MM.1S (cell line): ENCODE measurements around the gene RABL3.

ENCODE experiments used
- DNase-seq: peaks from one replicate; pipeline ENCODE4 v3.0.0-alpha.2; 2015
- H2AFZ ChIP-seq: fragments of 300-600 bp; sonication (generic); 2 replicates; pipeline ENCODE4 v1.6.0; 2016; ENCODE audit warnings: antibody characterized with exemption, low read length
- H3F3A ChIP-seq: fragments of 300-600 bp; sonication (generic); 2 replicates; pipeline ENCODE4 v1.6.1; 2016; ENCODE audit warnings: mild to moderate bottlenecking, antibody characterized with exemption, low read length, moderate library complexity, mixed read lengths; ENCODE audit not compliant: insufficient read depth
- H3K27ac ChIP-seq: fragments of 300-600 bp; sonication (generic); 2 replicates; pipeline ENCODE4 v1.5.1; 2016; ENCODE audit warnings: mild to moderate bottlenecking, low read length
- H3K27me3 ChIP-seq: fragments of 300-600 bp; sonication (generic); replicated peaks from 2 replicates; pipeline ENCODE4 v1.6.0; 2016; ENCODE audit warnings: low read length; ENCODE audit not compliant: insufficient read depth
- H3K36me3 ChIP-seq: fragments of 300-600 bp; sonication (generic); replicated peaks from 2 replicates; pipeline ENCODE4 v1.6.1; 2016; ENCODE audit warnings: mild to moderate bottlenecking, low read length, mixed read lengths; ENCODE audit not compliant: insufficient read depth
- H3K4me1 ChIP-seq: fragments of 300-600 bp; sonication (generic); 2 replicates; pipeline ENCODE4 v1.6.1; 2016; ENCODE audit warnings: low read length, mixed read lengths
- H3K4me2 ChIP-seq: fragments of 300-600 bp; sonication (generic); 2 replicates; pipeline ENCODE4 v1.6.0; 2016; ENCODE audit warnings: low read depth, low read length
- H3K4me3 ChIP-seq: fragments of 300-600 bp; sonication (generic); 2 replicates; pipeline ENCODE4 v1.5.1; 2016; ENCODE audit warnings: low read length, mixed read lengths
- H3K79me2 ChIP-seq: fragments of 300-600 bp; sonication (generic); 2 replicates; pipeline ENCODE4 v1.6.1; 2016; ENCODE audit warnings: mixed run types, low read length, mixed read lengths
- H3K9ac ChIP-seq: fragments of 300-600 bp; sonication (generic); 2 replicates; pipeline ENCODE4 v1.6.1; 2016; ENCODE audit warnings: low read length, mixed read lengths
- H3K9me2 ChIP-seq: fragments of 300-600 bp; sonication (generic); replicated peaks from 2 replicates; pipeline ENCODE4 v1.6.1; 2016; ENCODE audit warnings: mild to moderate bottlenecking, low read length, mixed read lengths; ENCODE audit not compliant: insufficient read depth
- H3K9me3 ChIP-seq: fragments of 300-600 bp; sonication (generic); replicated peaks from 2 replicates; pipeline ENCODE4 v1.6.1; 2016; ENCODE audit warnings: mild to moderate bottlenecking, low read length, mixed read lengths; ENCODE audit not compliant: insufficient read depth
- H4K20me1 ChIP-seq: fragments of 300-600 bp; sonication (generic); 2 replicates; pipeline ENCODE4 v1.6.1; 2016; ENCODE audit warnings: mild to moderate bottlenecking, low read length, moderate library complexity, mixed read lengths; ENCODE audit not compliant: insufficient read depth
- EZH2 ChIP-seq: fragments of 300-600 bp; sonication (generic); optimal IDR thresholded peaks from 2 replicates; pipeline ENCODE3; 2017; ENCODE audit warnings: low read depth, mild to moderate bottlenecking, antibody characterized with exemption, low read length, mixed read lengths
- EZH2phosphoT487 ChIP-seq: fragments of 300-600 bp; sonication (generic); IDR thresholded peaks from 2 replicates; pipeline ENCODE4 v1.6.1; 2018; ENCODE audit warnings: antibody characterized with exemption, low read length
- TF ChIP-seq, protein P1 (sequence below): fragments of 300-600 bp; sonication (generic); IDR thresholded peaks from 2 replicates; pipeline ENCODE4 v1.5.1; 2016; ENCODE audit warnings: antibody characterized with exemption, low read length, mixed read lengths

Gene RABL3

DNA sequence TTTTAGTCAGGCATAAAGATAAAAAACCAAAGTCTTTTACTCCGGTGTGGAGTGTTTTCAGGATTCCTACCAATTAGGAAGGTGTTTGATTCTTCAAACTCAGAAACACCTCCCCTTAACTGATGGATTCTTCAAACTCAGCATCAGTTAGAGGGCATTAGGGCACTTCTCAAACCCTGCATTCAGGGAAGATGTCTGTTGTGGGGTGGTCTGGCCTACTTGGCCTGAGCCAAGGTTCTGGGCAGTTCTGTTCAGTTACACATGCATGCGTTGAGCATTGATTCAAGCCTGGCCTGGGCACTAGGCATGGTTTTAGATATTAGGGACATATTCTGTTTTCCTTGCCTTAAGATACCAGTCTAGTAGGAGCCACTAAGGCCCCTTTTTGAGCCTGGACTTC is 61.3 kb downstream of the RABL3 start:
- Histone ChIP-seq H3K9me3 (no peaks in the 10 kb centered on the region), H3K4me2 (no peak overlapping the region), H3F3A (no peaks in the 10 kb centered on the region), H2AFZ (no peak overlapping the region), H3K9me2 (no peaks in the 10 kb centered on the region), H3K4me1 (peaks cover 7% of the 10 kb centered on the region; the same call in 1 of the 2 replicates), H3K9ac (no peak overlapping the region), H4K20me1 (no peaks in the 10 kb centered on the region), H3K27ac (no peak overlapping the region), H3K27me3 (no peaks in the 10 kb centered on the region), H3K36me3 (no peaks in the 10 kb centered on the region), H3K4me3 (no peak overlapping the region), H3K79me2 (no peaks in the 10 kb centered on the region)
- TF ChIP-seq, protein P1, sequence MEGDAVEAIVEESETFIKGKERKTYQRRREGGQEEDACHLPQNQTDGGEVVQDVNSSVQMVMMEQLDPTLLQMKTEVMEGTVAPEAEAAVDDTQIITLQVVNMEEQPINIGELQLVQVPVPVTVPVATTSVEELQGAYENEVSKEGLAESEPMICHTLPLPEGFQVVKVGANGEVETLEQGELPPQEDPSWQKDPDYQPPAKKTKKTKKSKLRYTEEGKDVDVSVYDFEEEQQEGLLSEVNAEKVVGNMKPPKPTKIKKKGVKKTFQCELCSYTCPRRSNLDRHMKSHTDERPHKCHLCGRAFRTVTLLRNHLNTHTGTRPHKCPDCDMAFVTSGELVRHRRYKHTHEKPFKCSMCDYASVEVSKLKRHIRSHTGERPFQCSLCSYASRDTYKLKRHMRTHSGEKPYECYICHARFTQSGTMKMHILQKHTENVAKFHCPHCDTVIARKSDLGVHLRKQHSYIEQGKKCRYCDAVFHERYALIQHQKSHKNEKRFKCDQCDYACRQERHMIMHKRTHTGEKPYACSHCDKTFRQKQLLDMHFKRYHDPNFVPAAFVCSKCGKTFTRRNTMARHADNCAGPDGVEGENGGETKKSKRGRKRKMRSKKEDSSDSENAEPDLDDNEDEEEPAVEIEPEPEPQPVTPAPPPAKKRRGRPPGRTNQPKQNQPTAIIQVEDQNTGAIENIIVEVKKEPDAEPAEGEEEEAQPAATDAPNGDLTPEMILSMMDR = no peak
- TF ChIP-seq EZH2phosphoT487 (no peak), EZH2 (no peak)
- DNase-seq = no peak

DNA sequence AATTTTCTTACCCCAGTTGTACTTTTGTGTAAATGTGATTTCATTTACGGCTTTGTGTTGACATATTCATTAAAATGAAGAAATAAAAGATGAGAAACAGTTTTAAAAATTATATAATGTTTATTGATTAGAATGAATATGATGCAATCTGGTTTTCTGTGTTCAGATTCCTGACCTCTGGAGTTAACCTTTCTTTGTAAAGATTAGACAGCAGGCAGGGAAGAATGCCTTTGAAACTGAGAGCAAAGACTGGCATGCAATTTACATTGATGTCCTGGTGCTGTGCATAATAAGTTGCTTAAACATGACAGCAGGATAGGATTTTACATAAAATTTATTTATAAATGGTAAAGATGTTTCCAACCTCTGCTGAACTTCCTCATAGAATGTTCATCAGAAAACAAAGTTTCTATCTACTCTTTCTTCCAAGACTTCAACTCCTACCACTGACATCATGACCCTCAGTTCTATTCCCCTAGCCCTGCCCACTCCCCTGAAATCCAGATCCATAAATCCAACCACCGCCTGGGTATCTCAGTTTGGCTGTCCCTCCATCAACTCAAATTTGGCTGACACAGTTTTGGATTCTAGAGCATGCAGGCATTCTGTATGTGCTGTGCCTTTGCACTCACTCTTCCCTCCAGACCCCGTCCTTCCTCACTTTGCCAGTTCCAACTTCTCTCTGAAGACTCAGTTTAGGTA is 62.0 kb downstream of the RABL3 start:
- Histone ChIP-seq H3K4me1 (peaks cover 7% of the 10 kb centered on the region; the same call in 1 of the 2 replicates), H2AFZ (no peak overlapping the region), H3K4me2 (no peak overlapping the region), H3K36me3 (no peaks in the 10 kb centered on the region), H3K9me2 (no peaks in the 10 kb centered on the region), H3F3A (no peaks in the 10 kb centered on the region), H3K27me3 (no peaks in the 10 kb centered on the region), H3K9me3 (no peaks in the 10 kb centered on the region), H3K27ac (no peak overlapping the region), H4K20me1 (no peaks in the 10 kb centered on the region), H3K9ac (no peak overlapping the region), H3K79me2 (no peaks in the 10 kb centered on the region), H3K4me3 (no peak overlapping the region)
- no peak for DNase-seq
- TF ChIP-seq EZH2 (no peak), EZH2phosphoT487 (no peak)
- TF ChIP-seq, protein P1 = no peak

DNA sequence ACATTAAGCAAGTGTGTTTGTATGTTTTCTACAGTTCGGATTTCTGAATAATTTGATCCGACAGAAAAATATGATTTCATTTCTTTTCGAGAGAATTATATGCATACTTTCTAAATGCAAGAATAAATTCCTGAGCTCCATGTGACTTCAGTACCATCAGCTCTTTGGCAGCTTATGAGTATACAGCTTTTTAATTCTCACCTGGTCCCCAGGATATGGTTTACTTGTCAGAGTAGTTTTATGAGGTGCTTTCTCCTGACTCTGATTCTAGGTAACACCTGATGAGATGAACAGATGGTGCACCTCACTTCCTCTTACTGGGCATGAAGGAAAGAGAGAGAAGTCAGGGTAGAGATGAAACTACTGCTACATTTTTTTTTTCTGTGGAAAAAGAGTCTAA is 63.3 kb downstream of the RABL3 start:
- H3K27ac ChIP-seq = no peak overlapping the region
- no peak overlapping the region for H3K4me3 ChIP-seq
- peak overlapping the region; percentile 4; the same call in 1 of the 2 replicates for H2AFZ ChIP-seq

More for the DNA sequence above, 63.3 kb downstream of the RABL3 start:
- Histone ChIP-seq H3K4me2 (peak overlapping the region; percentile 24; the same call in 1 of the 2 replicates), H4K20me1 (no peaks in the 10 kb centered on the region), H3K79me2 (no peaks in the 10 kb centered on the region), H3K9me3 (no peaks in the 10 kb centered on the region), H3K4me1 (peaks cover 7% of the 10 kb centered on the region; the same call in 1 of the 2 replicates), H3K9me2 (no peaks in the 10 kb centered on the region), H3F3A (no peaks in the 10 kb centered on the region), H3K27me3 (no peaks in the 10 kb centered on the region), H3K9ac (no peak overlapping the region), H3K36me3 (no peaks in the 10 kb centered on the region)
- no peak for TF ChIP-seq EZH2
- TF ChIP-seq, protein P1 = no peak
- TF ChIP-seq EZH2phosphoT487 = no peak
- DNase-seq = peak; percentile 32
